ENCODE data around the gene DEK. TPM values are rescaled to one million over a fixed set of nuclear protein-coding genes. Genes with fewer than 3 reads are reported as not detected.

DEK gene
- total RNA-seq, 1 donor from 2014 or later, result 39.9 TPM

GRCh38 chr6:18189196-18189595 lies 75.1 kb downstream of the DEK start:
- Mint-ChIP-seq H3K4me1 (ENCODE audit: low read depth, unreplicated experiment) (peaks cover 18% of the 10 kb centered on the region), H3K27ac (ENCODE audit: unreplicated experiment) (no peak overlapping the region), H3K36me3 (ENCODE audit: low read depth, unreplicated experiment) (peaks cover 6% of the 10 kb centered on the region), H3K4me3 (ENCODE audit: unreplicated experiment) (no peak overlapping the region), H3K27me3 (ENCODE audit: low read depth, unreplicated experiment) (no peaks in the 10 kb centered on the region), H3K9me3 (ENCODE audit: unreplicated experiment) (no peaks in the 10 kb centered on the region)
- TF ChIP-seq CTCF (IDR thresholded peaks at IDR 0.05; ENCODE audit: insufficient read depth, low read depth, low read length) (no peak), EZH2 (IDR thresholded peaks at IDR 0.05; ENCODE audit: insufficient read depth, low read length) (no peak)
- Histone ChIP-seq H3K36me3 (ENCODE audit: insufficient read depth, low read length) (no peaks in the 10 kb centered on the region), H3K27me3 (ENCODE audit: insufficient read depth, low read length) (no peaks in the 10 kb centered on the region), H4K20me1 (ENCODE audit: insufficient read depth, low read length) (no peaks in the 10 kb centered on the region), H3K9me3 (ENCODE audit: insufficient read depth, low read depth, low read length) (no peaks in the 10 kb centered on the region), H3K4me1 (ENCODE audit: insufficient read depth, low read length) (no peaks in the 10 kb centered on the region), H3K9ac (ENCODE audit: low read length) (no peak overlapping the region), H3K27ac (ENCODE audit: low read depth, low read length) (no peak overlapping the region), H3K4me2 (ENCODE audit: low read length) (no peak overlapping the region), H2AFZ (ENCODE audit: low read depth, low read length) (no peak overlapping the region), H3K79me2 (ENCODE audit: insufficient read depth, low read length) (no peaks in the 10 kb centered on the region), H3K4me3 (ENCODE audit: insufficient read depth, low read depth, low read length) (no peak overlapping the region)
- no peak for FAIRE-seq
- no peak for DNase-seq (ENCODE audit: low read depth)

- Mint-ChIP-seq H3K4me3 (ENCODE audit: unreplicated experiment) (no peak overlapping the region), H3K9me3 (ENCODE audit: unreplicated experiment) (no peaks in the 10 kb centered on the region), H3K36me3 (ENCODE audit: low read depth, unreplicated experiment) (peaks cover 4% of the 10 kb centered on the region), H3K4me1 (ENCODE audit: low read depth, unreplicated experiment) (peaks cover 18% of the 10 kb centered on the region), H3K27me3 (ENCODE audit: low read depth, unreplicated experiment) (no peaks in the 10 kb centered on the region), H3K27ac (ENCODE audit: unreplicated experiment) (no peak overlapping the region)
- Histone ChIP-seq H3K27me3 (ENCODE audit: insufficient read depth, low read length) (no peaks in the 10 kb centered on the region), H3K36me3 (ENCODE audit: insufficient read depth, low read length) (no peaks in the 10 kb centered on the region), H3K79me2 (ENCODE audit: insufficient read depth, low read length) (no peaks in the 10 kb centered on the region), H4K20me1 (ENCODE audit: insufficient read depth, low read length) (no peaks in the 10 kb centered on the region), H2AFZ (ENCODE audit: low read depth, low read length) (no peak overlapping the region), H3K9ac (ENCODE audit: low read length) (no peak overlapping the region), H3K4me2 (ENCODE audit: low read length) (no peak overlapping the region), H3K27ac (ENCODE audit: low read depth, low read length) (no peak overlapping the region), H3K4me1 (ENCODE audit: insufficient read depth, low read length) (no peaks in the 10 kb centered on the region), H3K9me3 (ENCODE audit: insufficient read depth, low read depth, low read length) (no peaks in the 10 kb centered on the region), H3K4me3 (ENCODE audit: insufficient read depth, low read depth, low read length) (no peak overlapping the region)
- DNase-seq (ENCODE audit: low read depth) (no peak), FAIRE-seq (no peak)
- TF ChIP-seq CTCF (IDR thresholded peaks at IDR 0.05; ENCODE audit: insufficient read depth, low read depth, low read length) (no peak), EZH2 (IDR thresholded peaks at IDR 0.05; ENCODE audit: insufficient read depth, low read length) (no peak)
Measured at GRCh38 chr6:18187701-18188100, 76.6 kb downstream of the DEK start.

GRCh38 chr6:18186540-18187250 lies 77.6 kb downstream of the DEK start:
- no peak overlapping the region for H3K4me3 Mint-ChIP-seq (ENCODE audit: unreplicated experiment)
- no peak for FAIRE-seq

More at GRCh38 chr6:18186540-18187250, 77.6 kb downstream of the DEK start:
- Histone ChIP-seq H3K9me3 (ENCODE audit: insufficient read depth, low read depth, low read length) (no peaks in the 10 kb centered on the region), H3K36me3 (ENCODE audit: insufficient read depth, low read length) (no peaks in the 10 kb centered on the region), H4K20me1 (ENCODE audit: insufficient read depth, low read length) (no peaks in the 10 kb centered on the region), H3K27me3 (ENCODE audit: insufficient read depth, low read length) (no peaks in the 10 kb centered on the region), H3K4me2 (ENCODE audit: low read length) (no peak overlapping the region), H3K4me3 (ENCODE audit: insufficient read depth, low read depth, low read length) (no peak overlapping the region), H2AFZ (ENCODE audit: low read depth, low read length) (no peak overlapping the region), H3K9ac (ENCODE audit: low read length) (no peak overlapping the region), H3K79me2 (ENCODE audit: insufficient read depth, low read length) (no peaks in the 10 kb centered on the region), H3K27ac (ENCODE audit: low read depth, low read length) (no peak overlapping the region), H3K4me1 (ENCODE audit: insufficient read depth, low read length) (no peaks in the 10 kb centered on the region)
- Mint-ChIP-seq H3K36me3 (ENCODE audit: low read depth, unreplicated experiment) (peaks cover 4% of the 10 kb centered on the region), H3K27me3 (ENCODE audit: low read depth, unreplicated experiment) (no peaks in the 10 kb centered on the region), H3K4me1 (ENCODE audit: low read depth, unreplicated experiment) (peaks cover 20% of the 10 kb centered on the region), H3K9me3 (ENCODE audit: unreplicated experiment) (no peaks in the 10 kb centered on the region), H3K27ac (ENCODE audit: unreplicated experiment) (peak overlapping the region; percentile 35)
- no peak for DNase-seq (ENCODE audit: low read depth)
- TF ChIP-seq EZH2 (IDR thresholded peaks at IDR 0.05; ENCODE audit: insufficient read depth, low read length) (no peak), CTCF (IDR thresholded peaks at IDR 0.05; ENCODE audit: insufficient read depth, low read depth, low read length) (no peak)

Measured in astrocyte (in vitro differentiated cells and primary cell).